H1 (cell line): ENCODE measurements around the gene NCAPG2. TPM values are rescaled to one million over a fixed set of nuclear protein-coding genes. Genes with fewer than 3 reads are reported as not detected.

Experiments
- CTCF ChIA-PET: fragments of 300-600 bp; sonication (Branson Sonifier 250); formaldehyde crosslinking; loops from one replicate; lab custom pipeline; 2021; ENCODE audit not compliant: partially characterized antibody; lab: Charles Lee
- POLR2A ChIA-PET: fragments of 300-600 bp; sonication (Branson Sonifier 250); formaldehyde crosslinking; loops from one replicate; lab custom pipeline; 2021; ENCODE audit warnings: inconsistent platforms; ENCODE audit not compliant: partially characterized antibody; lab: Charles Lee
- DNase-seq, 2 experiments: peaks; one replicate each; pipeline versions ENCODE4 v3.0.0 to v3.0.0-alpha.2; 2010 to 2022; ENCODE audit warnings: low spot score in 2 of 2, low read depth in 1 of 2, mixed read lengths in 1 of 2
- FAIRE-seq: peaks from 2 replicates; lab custom pipeline; 2011; peaks lifted over from hg19 to GRCh38; lab: Jason Lieb, UNC
- H2AFZ ChIP-seq: 2 replicates; pipeline ENCODE4 v1.8.1; 2012; ENCODE audit warnings: low read length, inconsistent platforms
- H2AK5ac ChIP-seq: 2 replicates; pipeline ENCODE4 v1.6.1; 2013; ENCODE audit warnings: low read depth, low read length
- H2BK120ac ChIP-seq: replicated peaks from 2 replicates; pipeline ENCODE3; 2013; ENCODE audit warnings: low read depth, low read length, inconsistent platforms
- H2BK12ac ChIP-seq: 2 replicates; pipeline ENCODE4 v1.6.1; 2013; ENCODE audit warnings: low read depth, low read length
- H2BK15ac ChIP-seq: 2 replicates; pipeline ENCODE4 v1.6.1; 2013; ENCODE audit warnings: low read length
- H2BK20ac ChIP-seq: 2 replicates; pipeline ENCODE4 v1.6.1; 2013; ENCODE audit warnings: low read length
- H2BK5ac ChIP-seq: 2 replicates; pipeline ENCODE4 v1.6.1; 2013; ENCODE audit warnings: low read depth, low read length
- H3K14ac ChIP-seq: 2 replicates; pipeline ENCODE4 v1.6.1; 2013; ENCODE audit warnings: inconsistent platforms; ENCODE audit not compliant: insufficient read length
- H3K18ac ChIP-seq: 2 replicates; pipeline ENCODE4 v1.6.1; 2013; ENCODE audit warnings: low read length; ENCODE audit errors: extremely low read depth
- H3K23ac ChIP-seq: 2 replicates; pipeline ENCODE4 v1.6.1; 2013; ENCODE audit warnings: inconsistent platforms; ENCODE audit not compliant: insufficient read length
- H3K23me2 ChIP-seq: 2 replicates; pipeline ENCODE4 v1.6.1; 2013; ENCODE audit warnings: low read depth, low read length
- H3K27ac ChIP-seq: 2 replicates; pipeline ENCODE4 v1.6.1; 2011; ENCODE audit warnings: low read depth, low read length, inconsistent platforms
- H3K27me3 ChIP-seq, 4 experiments: replicated peaks in 1 of 4; 1 replicate in 1 of 4; 2 replicates in 3 of 4; pipeline versions ENCODE4 v1.6.1 to v1.8.1; 2011 to 2013; ENCODE audit warnings: low read length in 3 of 4, mild to moderate bottlenecking in 3 of 4, inconsistent platforms in 2 of 4, mixed read lengths in 2 of 4, moderate library complexity in 1 of 4; ENCODE audit not compliant: control insufficient read depth in 3 of 4, insufficient read depth in 3 of 4; ENCODE audit errors: extremely low read depth in 1 of 4
- H3K36me3 ChIP-seq, 4 experiments: 2 replicates each; pipeline versions ENCODE4 v1.6.1 to v1.8.1; 2011 to 2013; ENCODE audit warnings: mild to moderate bottlenecking in 4 of 4, low read length in 3 of 4, moderate library complexity in 2 of 4, control low read depth in 1 of 4, inconsistent platforms in 1 of 4; ENCODE audit not compliant: insufficient read depth in 4 of 4, control insufficient read depth in 2 of 4
- H3K4ac ChIP-seq: replicated peaks from 2 replicates; pipeline ENCODE3; 2013; ENCODE audit warnings: low read length, low read depth, mixed read lengths, inconsistent platforms; ENCODE audit not compliant: insufficient read length
- H3K4me1 ChIP-seq, 4 experiments: replicated peaks in 1 of 4; 1 replicate in 1 of 4; 2 replicates in 3 of 4; pipeline versions ENCODE4 v1.6.1 to v1.8.1; 2011 to 2013; ENCODE audit warnings: low read length in 3 of 4, inconsistent platforms in 2 of 4, mixed read lengths in 1 of 4; ENCODE audit not compliant: insufficient read depth in 4 of 4, control insufficient read depth in 3 of 4
- H3K4me2 ChIP-seq, 2 experiments: 2 replicates each; pipeline versions ENCODE4 v1.6.1 to v1.8.1; 2011 to 2013; ENCODE audit warnings: low read depth in 2 of 2, low read length in 2 of 2, control low read depth in 1 of 2, inconsistent platforms in 1 of 2, mild to moderate bottlenecking in 1 of 2; ENCODE audit not compliant: insufficient read depth in 1 of 2
- H3K4me3 ChIP-seq, 4 experiments: fragments of 200-600, 300-600 bp in 1 of 4; sonication (generic), shearing (Covaris generic), sonication (Bioruptor Twin) in 1 of 4; 2 replicates each; pipeline versions ENCODE4 v1.5.1 to v1.8.1; 2011 to 2016; ENCODE audit warnings: low read length in 4 of 4, low read depth in 3 of 4, control low read depth in 2 of 4, inconsistent platforms in 2 of 4, mild to moderate bottlenecking in 2 of 4, mixed read lengths in 1 of 4, moderate library complexity in 1 of 4; ENCODE audit not compliant: insufficient read depth in 2 of 4; ENCODE audit errors: extremely low read depth in 1 of 4
- H3K56ac ChIP-seq: replicated peaks from 2 replicates; pipeline ENCODE3; 2013; ENCODE audit warnings: low read depth, mild to moderate bottlenecking, mixed read lengths, low read length, inconsistent platforms; ENCODE audit not compliant: insufficient read length
- H3K79me1 ChIP-seq: 2 replicates; pipeline ENCODE4 v1.6.1; 2013; ENCODE audit warnings: low read depth, low read length, control low read depth
- H3K79me2 ChIP-seq, 2 experiments: 2 replicates each; pipeline versions ENCODE4 v1.6.1 to v1.8.1; 2012 to 2013; ENCODE audit warnings: low read length in 2 of 2, mild to moderate bottlenecking in 2 of 2, inconsistent platforms in 1 of 2; ENCODE audit not compliant: insufficient read depth in 2 of 2, control insufficient read depth in 1 of 2
- H3K9ac ChIP-seq, 4 experiments: replicated peaks in 1 of 4; 1 replicate in 1 of 4; 2 replicates in 3 of 4; pipeline versions ENCODE4 v1.6.1 to v1.8.1; 2011 to 2013; ENCODE audit warnings: low read depth in 3 of 4, low read length in 3 of 4, control low read depth in 2 of 4, mild to moderate bottlenecking in 2 of 4, moderate library complexity in 2 of 4, inconsistent platforms in 1 of 4; ENCODE audit errors: extremely low read depth in 1 of 4
- H3K9me3 ChIP-seq, 2 experiments: 2 replicates each; pipeline versions ENCODE4 v1.6.1 to v1.8.1; 2012 to 2013; ENCODE audit warnings: mild to moderate bottlenecking in 2 of 2, moderate library complexity in 2 of 2, control low read depth in 1 of 2, inconsistent platforms in 1 of 2, low read depth in 1 of 2, low read length in 1 of 2, mixed read lengths in 1 of 2; ENCODE audit not compliant: insufficient read depth in 2 of 2
- H4K20me1 ChIP-seq, 2 experiments: replicated peaks in 1 of 2; 2 replicates each; pipeline versions ENCODE3 to v1.8.1; 2011 to 2013; ENCODE audit warnings: inconsistent platforms in 2 of 2, low read length in 2 of 2, mild to moderate bottlenecking in 1 of 2; ENCODE audit not compliant: insufficient read depth in 2 of 2, control insufficient read depth in 1 of 2
- H4K5ac ChIP-seq: 2 replicates; pipeline ENCODE4 v1.6.1; 2013; ENCODE audit warnings: low read length, low read depth, mixed read lengths, inconsistent platforms; ENCODE audit not compliant: insufficient read length
- H4K8ac ChIP-seq: 2 replicates; pipeline ENCODE4 v1.8.0; 2013; ENCODE audit warnings: mild to moderate bottlenecking, moderate library complexity, low read length, inconsistent platforms; ENCODE audit not compliant: insufficient read depth; ENCODE audit errors: extremely low read depth
- H4K91ac ChIP-seq: replicated peaks from 2 replicates; pipeline ENCODE3; 2013; ENCODE audit warnings: low read length, mixed read lengths, inconsistent platforms; ENCODE audit not compliant: insufficient read length
- RXRA ChIP-seq: IDR thresholded peaks from 2 replicates; pipeline ENCODE4 v1.6.1; 2011; ENCODE audit warnings: low read depth, mild to moderate bottlenecking, low read length, moderate library complexity; ENCODE audit not compliant: insufficient read depth
- WGBS, 2 experiments: shearing (Covaris generic) in 1 of 2; methylation state at CpG; one replicate each; pipeline versions ENCODE4 v1.1.6 to v1.1.7; 2013 to 2015; ENCODE audit warnings: low lambda C conversion rate in 2 of 2, mixed read lengths in 2 of 2, inconsistent platforms in 1 of 2, low coverage in 1 of 2, missing lambda C conversion rate in 1 of 2; ENCODE audit not compliant: insufficient replicate concordance in 2 of 2, insufficient coverage in 1 of 2, insufficient read length in 1 of 2; ENCODE audit errors: extremely low coverage in 1 of 2, missing lambda C conversion rate in 1 of 2; 5-methylcytosine and 5-hydroxymethylcytosine counted together
- polyA plus RNA-seq, 7 experiments: library from polyadenylated mRNA; depleted of rRNA in 3 of 7; stranded (reverse) in 5 of 7; unstranded in 2 of 7; fragments of >200 nt in 5 of 7; fragments of 200-250 nt in 2 of 7; gene quantifications; 1 replicate in 5 of 7; 2 replicates in 1 of 7; 4 replicates in 1 of 7; pipeline versions ENCODE4 v1.2.1 to v1.2.3, GENCODE V29; 2011 to 2013; ENCODE audit warnings: missing spikeins in 2 of 7, mixed read lengths in 2 of 7
- total RNA-seq: library from RNA; stranded (reverse); fragmentation: NEBNext Ultra II Directional; extraction: Animal tissue kit (Norgen Biotek cat#: 25700); gene quantifications from 2 replicates; pipeline ENCODE4 v1.2.1, GENCODE V29; 2021

Gene NCAPG2
- total and polyA plus RNA-seq, 2 of the 8 experiments (the other 6 are each of a cell fraction or from before 2014, with no cell fraction given), result 49.9 to 119 TPM

DNA sequence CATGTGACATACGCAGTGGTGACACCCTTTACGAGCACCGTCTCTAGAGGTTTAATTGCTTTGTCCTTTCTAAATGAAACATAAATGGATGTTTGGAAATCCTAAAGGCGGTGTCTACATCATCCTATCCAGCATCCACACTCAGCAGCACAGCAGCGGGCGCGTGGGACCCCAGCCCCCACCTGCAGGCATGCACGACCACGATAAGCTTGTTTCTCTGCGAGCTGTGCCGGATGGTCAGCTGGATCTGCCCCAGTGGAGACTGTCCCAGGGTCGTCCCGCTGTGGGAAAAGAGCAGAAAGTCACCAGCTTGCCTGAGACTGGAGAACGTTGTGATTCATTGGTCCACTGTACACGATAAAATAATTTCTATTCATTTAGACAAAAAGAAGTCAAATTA is 34.2 kb upstream of the NCAPG2 start:
- Histone ChIP-seq H3K23me2 (no peaks in the 10 kb centered on the region; the same call in 1 of the 2 replicates), H3K4ac (no peak overlapping the region), H3K56ac (no peak overlapping the region), H2AK5ac (no peak overlapping the region), H3K27me3 (no peaks in the 10 kb centered on the region), H2BK15ac (no peak overlapping the region), H3K27ac (no peak overlapping the region), H2AFZ (no peak overlapping the region), H3K36me3 (peaks cover 10 to 39% (median 30%) of the 10 kb centered on the region in 4 experiments), H3K4me1 (no peaks in the 10 kb centered on the region), H4K20me1 (peaks cover 1 to 2% of the 10 kb centered on the region in 2 experiments), H2BK20ac (no peak overlapping the region), H3K79me1 (no peaks in the 10 kb centered on the region), H4K8ac (no peak overlapping the region), H4K91ac (no peak overlapping the region), H2BK5ac (no peak overlapping the region), H3K14ac (no peak overlapping the region), H3K4me3 (no peak overlapping the region), H3K4me2 (no peak overlapping the region), H3K18ac (no peak overlapping the region), H2BK120ac (no peak overlapping the region), H3K9me3 (no peaks in the 10 kb centered on the region), H2BK12ac (no peak overlapping the region), H3K9ac (no peak overlapping the region), H3K79me2 (no peaks in the 10 kb centered on the region), H3K23ac (no peak overlapping the region), H4K5ac (no peak overlapping the region)
- TF ChIP-seq RXRA, result no peak
- ChIA-PET POLR2A (no interaction called here), CTCF (no interaction called here)
- 95% methylated on average over 15 of the region's 15 CpGs; no CpG with 5 or more reads in 1 of the 2 experiments for WGBS, 2 experiments
- DNase-seq (no peak), FAIRE-seq (no peak)
